ENCODE results near the gene NPIPA7.
"Not testable (repeated sequence)": the region's sequence is repeated elsewhere in the genome, so short reads cannot be mapped to it uniquely, and the experiment has no call there.

Gene NPIPA7

GRCh38 chr16:16378840-16379239 lies at the start of gene NPIPA7:
TSS of gene NPIPA7 (plus strand) at chr16:16379140. CDS start at chr16:16379245, 105 bp downstream.
- CTCF ChIA-PET, H3K27me3 Mint-ChIP-seq, H3K36me3 Mint-ChIP-seq: not testable (repeated sequence)

GRCh38 chr16:16331466-16331865 lies 47.5 kb upstream of the NPIPA7 start:
- CTCF ChIA-PET, DNase-seq, H3K4me1 Mint-ChIP-seq, H3K27me3 Mint-ChIP-seq, H3K4me3 Mint-ChIP-seq, H3K36me3 Mint-ChIP-seq, H3K9me3 Mint-ChIP-seq, H3K27ac Mint-ChIP-seq: not testable (repeated sequence)

More at GRCh38 chr16:16378840-16379239, at the start of gene NPIPA7:
- DNase-seq, H3K9me3 Mint-ChIP-seq, H3K4me3 Mint-ChIP-seq, H3K4me1 Mint-ChIP-seq, H3K27ac Mint-ChIP-seq: not testable (repeated sequence)

GRCh38 chr16:16357556-16357955 lies 21.4 kb upstream of the NPIPA7 start:
- CTCF ChIA-PET, H3K9me3 Mint-ChIP-seq, H3K27me3 Mint-ChIP-seq, H3K27ac Mint-ChIP-seq, H3K4me1 Mint-ChIP-seq, DNase-seq, H3K4me3 Mint-ChIP-seq, H3K36me3 Mint-ChIP-seq: not testable (repeated sequence)

- H3K4me1 Mint-ChIP-seq, H3K27ac Mint-ChIP-seq, H3K4me3 Mint-ChIP-seq, H3K36me3 Mint-ChIP-seq, H3K9me3 Mint-ChIP-seq, DNase-seq, H3K27me3 Mint-ChIP-seq, CTCF ChIA-PET: not testable (repeated sequence)
These were observed 20.2 kb upstream of the NPIPA7 start for GRCh38 chr16:16358539-16359240.

- DNase-seq, H3K9me3 Mint-ChIP-seq, H3K4me3 Mint-ChIP-seq, H3K27me3 Mint-ChIP-seq, H3K36me3 Mint-ChIP-seq, CTCF ChIA-PET, H3K27ac Mint-ChIP-seq, H3K4me1 Mint-ChIP-seq: not testable (repeated sequence)
These were observed 15.3 kb upstream of the NPIPA7 start for GRCh38 chr16:16363595-16363994.

- H3K36me3 Mint-ChIP-seq, DNase-seq, CTCF ChIA-PET, H3K27ac Mint-ChIP-seq, H3K4me1 Mint-ChIP-seq, H3K4me3 Mint-ChIP-seq, H3K9me3 Mint-ChIP-seq, H3K27me3 Mint-ChIP-seq: not testable (repeated sequence)
These were observed 14.8 kb upstream of the NPIPA7 start for GRCh38 chr16:16364100-16364499.

- H3K27me3 Mint-ChIP-seq, H3K27ac Mint-ChIP-seq, H3K4me1 Mint-ChIP-seq, DNase-seq, CTCF ChIA-PET, H3K36me3 Mint-ChIP-seq, H3K9me3 Mint-ChIP-seq, H3K4me3 Mint-ChIP-seq: not testable (repeated sequence)
These were observed 14.2 kb upstream of the NPIPA7 start for GRCh38 chr16:16364701-16365100.

GRCh38 chr16:16365319-16365718 lies 13.6 kb upstream of the NPIPA7 start:
- CTCF ChIA-PET, H3K27ac Mint-ChIP-seq, H3K4me1 Mint-ChIP-seq, H3K27me3 Mint-ChIP-seq, H3K36me3 Mint-ChIP-seq, H3K9me3 Mint-ChIP-seq, H3K4me3 Mint-ChIP-seq, DNase-seq: not testable (repeated sequence)

GRCh38 chr16:16365851-16366250 lies 13.1 kb upstream of the NPIPA7 start:
- H3K27me3 Mint-ChIP-seq, H3K27ac Mint-ChIP-seq, H3K36me3 Mint-ChIP-seq, H3K4me3 Mint-ChIP-seq, CTCF ChIA-PET, DNase-seq, H3K9me3 Mint-ChIP-seq, H3K4me1 Mint-ChIP-seq: not testable (repeated sequence)

- CTCF ChIA-PET, H3K4me3 Mint-ChIP-seq, H3K27ac Mint-ChIP-seq, H3K4me1 Mint-ChIP-seq, H3K27me3 Mint-ChIP-seq, H3K9me3 Mint-ChIP-seq, DNase-seq, H3K36me3 Mint-ChIP-seq: not testable (repeated sequence)
These were observed 12.2 kb upstream of the NPIPA7 start for GRCh38 chr16:16366552-16367284.

- DNase-seq, result not testable (repeated sequence)
These were observed 11.7 kb upstream of the NPIPA7 start for GRCh38 chr16:16367285-16367628.

GRCh38 chr16:16369081-16369856 lies 9.7 kb upstream of the NPIPA7 start:
- H3K27ac Mint-ChIP-seq, H3K4me1 Mint-ChIP-seq, H3K27me3 Mint-ChIP-seq, H3K9me3 Mint-ChIP-seq, H3K4me3 Mint-ChIP-seq, CTCF ChIA-PET, DNase-seq, H3K36me3 Mint-ChIP-seq: not testable (repeated sequence)

More at GRCh38 chr16:16367285-16367628, 11.7 kb upstream of the NPIPA7 start:
- H3K36me3 Mint-ChIP-seq, H3K27me3 Mint-ChIP-seq, CTCF ChIA-PET, H3K27ac Mint-ChIP-seq, H3K4me1 Mint-ChIP-seq, H3K4me3 Mint-ChIP-seq, H3K9me3 Mint-ChIP-seq: not testable (repeated sequence)

GRCh38 chr16:16371136-16371735 lies 7.7 kb upstream of the NPIPA7 start:
- DNase-seq, H3K36me3 Mint-ChIP-seq, CTCF ChIA-PET, H3K4me1 Mint-ChIP-seq, H3K27me3 Mint-ChIP-seq, H3K9me3 Mint-ChIP-seq, H3K27ac Mint-ChIP-seq, H3K4me3 Mint-ChIP-seq: not testable (repeated sequence)

- DNase-seq, H3K27me3 Mint-ChIP-seq, CTCF ChIA-PET, H3K9me3 Mint-ChIP-seq, H3K4me1 Mint-ChIP-seq, H3K4me3 Mint-ChIP-seq, H3K36me3 Mint-ChIP-seq, H3K27ac Mint-ChIP-seq: not testable (repeated sequence)
These were observed 4.7 kb upstream of the NPIPA7 start for GRCh38 chr16:16374192-16374591.

- H3K27ac Mint-ChIP-seq, CTCF ChIA-PET, H3K4me1 Mint-ChIP-seq: not testable (repeated sequence)
These were observed 20.7 kb downstream of the NPIPA7 start for GRCh38 chr16:16399685-16400084.

More at GRCh38 chr16:16399685-16400084, 20.7 kb downstream of the NPIPA7 start:
- H3K36me3 Mint-ChIP-seq, DNase-seq, H3K27me3 Mint-ChIP-seq, H3K9me3 Mint-ChIP-seq, H3K4me3 Mint-ChIP-seq: not testable (repeated sequence)

Measured in activated naive CD4-positive, alpha-beta T cell treated with anti-CD3 and anti-CD28 coated beads, Interleukin-2, amount 10 ng/mL, durations not matched to agents 7 days and 5 days (primary cell).